GM12874 (cell line): ENCODE results near the gene RHOA.
A peak's percentile ranks its signal among the peaks of the same experiment; 100 is the strongest.

Experiments used
- TF ChIP-seq, protein P1 (sequence below): IDR thresholded peaks from 2 replicates; pipeline ENCODE4 v1.5.1; 2011; ENCODE audit warnings: low read depth, mild to moderate bottlenecking, control low read depth, low read length, moderate library complexity; ENCODE audit not compliant: insufficient read depth

The RHOA gene

GRCh38 chr3:49445391-49445790, 33.6 kb upstream of the RHOA start:
- TF ChIP-seq, protein P1, sequence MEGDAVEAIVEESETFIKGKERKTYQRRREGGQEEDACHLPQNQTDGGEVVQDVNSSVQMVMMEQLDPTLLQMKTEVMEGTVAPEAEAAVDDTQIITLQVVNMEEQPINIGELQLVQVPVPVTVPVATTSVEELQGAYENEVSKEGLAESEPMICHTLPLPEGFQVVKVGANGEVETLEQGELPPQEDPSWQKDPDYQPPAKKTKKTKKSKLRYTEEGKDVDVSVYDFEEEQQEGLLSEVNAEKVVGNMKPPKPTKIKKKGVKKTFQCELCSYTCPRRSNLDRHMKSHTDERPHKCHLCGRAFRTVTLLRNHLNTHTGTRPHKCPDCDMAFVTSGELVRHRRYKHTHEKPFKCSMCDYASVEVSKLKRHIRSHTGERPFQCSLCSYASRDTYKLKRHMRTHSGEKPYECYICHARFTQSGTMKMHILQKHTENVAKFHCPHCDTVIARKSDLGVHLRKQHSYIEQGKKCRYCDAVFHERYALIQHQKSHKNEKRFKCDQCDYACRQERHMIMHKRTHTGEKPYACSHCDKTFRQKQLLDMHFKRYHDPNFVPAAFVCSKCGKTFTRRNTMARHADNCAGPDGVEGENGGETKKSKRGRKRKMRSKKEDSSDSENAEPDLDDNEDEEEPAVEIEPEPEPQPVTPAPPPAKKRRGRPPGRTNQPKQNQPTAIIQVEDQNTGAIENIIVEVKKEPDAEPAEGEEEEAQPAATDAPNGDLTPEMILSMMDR, result no peak

DNA sequence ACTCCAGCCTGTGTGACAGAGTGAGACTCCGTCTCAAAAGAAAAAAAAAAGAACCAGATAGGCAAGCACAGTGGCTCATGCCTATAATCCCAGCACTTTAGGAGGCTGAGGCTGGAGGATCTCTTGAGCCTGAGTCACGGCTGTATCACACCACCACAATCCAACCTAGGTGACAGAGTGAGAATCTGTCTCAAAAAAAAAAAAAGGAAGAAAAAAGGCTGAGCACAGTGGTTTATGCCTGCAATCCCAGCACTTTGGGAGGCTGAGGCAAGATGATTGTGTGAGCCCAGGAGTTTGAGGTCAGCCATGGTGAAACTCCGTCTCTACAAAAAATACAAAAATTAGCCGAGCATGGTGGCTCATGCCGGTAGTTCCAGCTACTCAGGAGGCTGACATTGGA, 23.0 kb upstream of the RHOA start:
- TF ChIP-seq, protein P1, result no peak

DNA sequence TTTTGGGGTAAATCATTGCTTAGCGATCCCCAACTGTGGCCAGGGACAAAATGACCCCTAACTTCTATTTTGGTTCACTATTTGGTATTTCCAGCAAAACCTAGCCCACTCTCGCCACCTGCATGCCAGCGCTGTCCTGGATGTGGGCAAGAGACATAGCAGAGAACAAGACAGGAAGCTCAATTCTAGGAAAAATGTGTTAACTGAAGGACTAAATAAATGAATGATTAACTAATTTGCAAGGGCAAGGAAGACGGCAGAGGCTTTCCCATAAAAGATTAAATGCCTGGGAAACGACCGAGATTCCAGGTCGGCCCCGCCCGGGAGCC, 16.9 kb upstream of the RHOA start:
- TF ChIP-seq, protein P1, result 0 out of 2 replicates have a peak, but pooled peaks have one; percentile 1

DNA sequence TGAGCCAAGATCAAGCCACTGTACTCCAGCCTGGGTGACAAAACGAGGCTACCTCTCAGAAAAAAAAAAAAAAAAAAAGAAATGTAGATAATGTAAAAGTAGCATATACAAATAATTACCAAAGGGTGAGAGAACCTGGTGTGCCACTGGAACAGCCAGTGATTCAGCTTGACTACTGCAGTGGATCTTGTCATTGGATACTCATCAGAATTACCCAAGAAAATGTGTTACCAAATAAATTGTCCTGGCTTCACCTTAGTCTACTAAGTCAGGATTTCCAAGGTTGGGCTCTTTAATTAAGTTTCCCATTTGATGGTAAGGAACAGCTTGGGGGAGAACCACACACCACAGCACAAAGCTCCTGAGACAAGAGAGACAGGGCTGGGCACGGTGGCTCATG, 15.8 kb upstream of the RHOA start:
- TF ChIP-seq, protein P1, result no peak

- TF ChIP-seq, protein P1, result no peak
These were observed 13.0 kb upstream of the RHOA start for GRCh38 chr3:49424816-49425215.

GRCh38 chr3:49422379-49423248, 10.8 kb upstream of the RHOA start, which contains the start of gene AMT:
Gene AMT (minus strand): TSS chr3:49422473. CDS start chr3:49422450, 23 bp downstream.
- TF ChIP-seq, protein P1, result no peak

DNA sequence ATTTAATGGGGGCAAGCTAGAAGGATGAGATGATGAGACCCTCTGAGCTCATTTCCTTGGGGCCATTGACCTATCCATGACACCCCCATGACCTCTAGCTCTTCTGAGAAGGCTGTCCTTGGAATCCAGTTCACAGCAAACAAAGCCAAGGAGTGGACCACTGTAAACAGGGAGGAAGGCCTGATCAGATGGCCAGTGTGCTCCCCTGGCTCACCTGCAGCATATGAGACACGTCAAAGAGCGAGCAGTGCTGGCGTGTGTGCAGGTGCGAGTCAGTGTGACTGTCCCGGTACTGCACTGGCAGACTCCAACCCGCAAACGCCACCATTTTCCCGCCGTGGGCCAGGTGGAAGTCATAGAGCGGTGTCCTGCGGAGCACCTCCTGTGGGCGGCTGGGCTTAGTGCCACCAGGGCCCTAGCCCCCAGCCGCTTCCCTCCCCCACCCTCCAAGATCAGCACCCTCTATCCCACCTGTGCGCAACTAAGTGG, 10.2 kb upstream of the RHOA start:
- TF ChIP-seq, protein P1, result no peak
